Caki2 (cell line): ENCODE data around the gene INPP5A. TPM values are rescaled to one million over a fixed set of nuclear protein-coding genes. Genes with fewer than 3 reads are reported as not detected.

Source experiments
- DNase-seq: peaks from one replicate; pipeline ENCODE4 v3.0.0-alpha.2; 2015; ENCODE audit warnings: low read depth
- in situ Hi-C: cut with HindIII; loops from 2 replicates; pipeline ENCODE4 v1.10.0; 2016; ENCODE audit warnings: low sequenced_read_pairs, low pct_unique_long_range_greater_than_20kb, mixed read lengths
- total RNA-seq: library from RNA; depleted of rRNA; stranded (reverse); fragments of >200 nt; shearing (Covaris generic); gene quantifications from 2 replicates; pipeline ENCODE4 v1.2.3, GENCODE V29; 2014; ENCODE audit warnings: low replicate concordance

INPP5A gene
- total RNA-seq, 1 experiment from 2014 or later = 21.2 TPM

DNA sequence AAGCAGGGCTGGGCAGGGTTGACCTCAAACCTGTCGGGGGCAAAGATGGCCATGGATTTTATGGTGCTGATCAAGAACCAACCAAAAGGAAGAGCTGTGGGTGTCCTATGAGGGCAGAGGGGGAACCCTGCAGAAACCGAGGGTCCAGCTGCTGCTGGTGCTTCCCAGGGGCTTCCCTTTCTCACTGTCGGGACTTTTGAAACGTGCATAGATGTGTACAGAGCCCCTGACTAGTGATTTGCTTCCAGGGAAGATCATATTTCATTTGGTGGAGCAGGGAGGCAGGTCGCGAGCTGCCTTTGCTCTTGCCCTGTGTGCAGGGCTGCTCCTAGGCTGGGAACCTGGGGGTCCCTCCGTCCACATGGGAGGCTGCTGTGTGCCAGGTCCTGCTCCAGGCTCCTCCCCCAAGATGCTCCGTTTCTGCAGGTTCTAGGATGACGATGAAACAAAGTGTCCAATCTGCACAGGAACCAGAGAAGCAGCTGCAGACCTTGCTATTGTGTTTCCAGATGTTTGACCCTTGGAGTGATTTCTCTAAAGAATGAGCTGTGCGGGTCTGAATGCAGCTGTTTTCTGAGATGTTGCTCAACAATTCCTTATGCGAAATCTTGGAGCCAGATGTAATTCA lies 9.4 kb upstream of the INPP5A start:
- in situ Hi-C loops = no loop called here
- no peak for DNase-seq

DNA sequence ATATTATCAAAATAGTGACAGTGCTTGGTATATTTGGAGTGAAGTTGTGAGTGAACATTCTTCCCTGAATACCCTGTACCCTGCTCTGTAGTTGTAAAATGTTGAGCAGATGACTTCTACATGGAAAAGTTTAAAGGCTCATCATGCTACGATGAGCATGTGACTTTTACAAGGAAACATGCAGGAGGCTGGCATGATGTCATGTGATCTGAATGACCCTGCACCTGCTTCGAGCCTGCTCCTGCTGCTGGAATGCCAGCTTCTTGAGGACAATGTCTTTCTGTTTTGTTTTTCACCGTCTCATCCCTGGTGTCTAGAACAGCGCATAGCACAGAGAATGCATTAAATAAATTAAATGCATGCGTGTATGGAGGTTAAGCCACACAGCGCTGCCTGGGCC lies 5.4 kb upstream of the INPP5A start:
- in situ Hi-C loops = no loop called here
- DNase-seq = no peak

DNA sequence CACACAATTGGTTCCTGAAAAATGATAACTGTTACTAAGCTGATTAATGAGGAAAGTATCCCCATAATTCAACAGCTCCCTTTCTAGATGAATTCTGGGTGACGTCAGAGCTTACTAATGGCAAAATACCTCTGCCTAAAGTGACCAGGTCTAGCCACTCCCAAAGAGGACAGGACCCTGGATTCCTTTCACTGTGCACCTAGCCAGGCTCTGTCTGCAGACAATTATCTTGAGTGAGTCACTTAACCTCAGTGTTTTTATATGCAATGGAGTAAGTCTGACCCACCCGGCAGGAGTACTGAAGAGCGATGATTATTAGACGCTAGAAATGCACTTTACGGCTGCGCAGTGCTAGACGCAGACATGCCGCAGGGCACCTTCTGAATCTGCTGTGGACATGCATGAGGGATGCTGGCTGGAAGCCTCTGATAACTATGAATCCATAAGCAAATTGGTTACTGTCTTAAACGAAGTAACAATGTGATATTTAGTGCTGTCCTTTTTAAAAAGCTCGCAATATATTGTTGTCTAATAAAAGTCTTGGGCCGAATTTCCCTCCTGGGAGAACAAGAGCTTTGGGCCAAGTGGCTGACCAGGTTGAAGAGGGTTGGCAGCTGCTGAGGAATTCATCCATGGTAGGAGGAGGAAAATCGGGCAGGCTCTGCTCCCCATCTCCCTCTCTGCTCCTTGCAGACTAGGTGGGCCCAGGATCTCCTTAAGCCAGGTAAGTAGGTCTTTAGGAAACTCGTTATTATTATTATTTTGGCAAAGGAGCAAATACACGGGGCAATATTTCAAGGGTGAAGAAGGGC lies 4.6 kb upstream of the INPP5A start:
- in situ Hi-C loops = no loop called here
- peak; percentile 97 for DNase-seq

DNA sequence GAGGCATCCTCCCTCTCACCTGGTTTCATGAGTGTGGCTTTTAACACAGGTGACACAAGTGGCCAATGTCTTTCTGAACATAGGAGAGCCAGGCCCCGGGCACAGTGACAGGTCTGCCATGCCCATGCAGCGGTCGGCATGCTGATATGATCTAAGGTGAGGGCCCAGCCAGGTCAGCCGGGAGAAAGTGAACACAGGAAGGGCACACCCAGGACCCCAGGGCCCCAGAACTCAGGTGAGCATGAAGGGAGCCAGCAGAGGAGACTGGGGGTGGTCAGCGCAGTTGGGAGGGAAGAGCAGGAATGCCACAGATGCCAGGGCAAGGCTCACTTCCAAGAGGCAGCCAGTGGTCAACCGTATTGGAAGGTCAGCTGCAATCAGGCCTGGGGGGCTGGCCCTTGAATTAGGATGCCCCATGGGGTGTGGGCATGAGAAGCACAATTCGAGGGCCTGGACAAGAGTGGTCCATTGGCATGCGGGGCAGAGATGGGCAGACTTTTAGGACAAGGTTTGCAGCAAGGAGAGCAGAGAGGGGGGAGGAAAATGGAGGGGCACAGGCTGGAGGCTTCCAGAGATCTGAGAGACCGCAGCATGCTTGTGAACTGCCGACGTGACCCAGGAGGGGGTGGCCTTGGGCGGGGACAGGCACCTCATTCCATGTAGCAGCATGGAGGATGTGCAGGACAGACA lies 3.9 kb upstream of the INPP5A start:
- in situ Hi-C loops = no loop called here
- DNase-seq = no peak

DNA sequence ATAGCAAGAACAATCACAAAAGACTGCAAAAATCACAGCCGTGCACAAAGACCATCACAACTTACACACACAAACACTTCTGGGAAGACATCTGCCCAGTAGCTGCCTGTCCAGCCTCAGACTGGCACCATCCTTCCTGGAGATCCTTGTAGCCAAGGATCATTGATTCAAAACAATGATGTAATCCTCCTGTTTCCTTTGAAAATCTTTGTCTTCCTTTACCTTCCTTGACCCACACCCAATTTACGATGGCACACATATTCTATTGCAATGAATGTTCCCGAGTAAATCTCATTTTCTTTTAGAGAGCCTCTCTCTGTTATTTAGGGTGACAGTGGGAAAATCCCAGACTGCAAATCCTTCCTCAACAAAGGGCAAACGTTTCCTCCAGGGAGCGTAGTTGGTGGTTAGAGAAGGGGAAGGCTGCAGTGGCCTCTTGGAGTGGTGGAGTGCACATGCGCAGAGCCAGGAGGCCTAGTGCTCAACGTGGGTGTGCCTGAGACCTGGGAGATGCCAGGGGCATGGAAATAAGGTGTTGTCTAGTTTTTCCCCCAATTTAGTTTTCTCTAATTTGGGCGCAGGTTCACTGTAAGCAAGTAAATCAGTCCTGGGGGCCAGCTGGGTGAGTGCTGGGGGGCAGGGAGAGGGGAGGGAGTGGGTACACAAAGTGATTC lies 3.1 kb upstream of the INPP5A start:
- in situ Hi-C loops = no loop called here
- peak; percentile 54 for DNase-seq

DNA sequence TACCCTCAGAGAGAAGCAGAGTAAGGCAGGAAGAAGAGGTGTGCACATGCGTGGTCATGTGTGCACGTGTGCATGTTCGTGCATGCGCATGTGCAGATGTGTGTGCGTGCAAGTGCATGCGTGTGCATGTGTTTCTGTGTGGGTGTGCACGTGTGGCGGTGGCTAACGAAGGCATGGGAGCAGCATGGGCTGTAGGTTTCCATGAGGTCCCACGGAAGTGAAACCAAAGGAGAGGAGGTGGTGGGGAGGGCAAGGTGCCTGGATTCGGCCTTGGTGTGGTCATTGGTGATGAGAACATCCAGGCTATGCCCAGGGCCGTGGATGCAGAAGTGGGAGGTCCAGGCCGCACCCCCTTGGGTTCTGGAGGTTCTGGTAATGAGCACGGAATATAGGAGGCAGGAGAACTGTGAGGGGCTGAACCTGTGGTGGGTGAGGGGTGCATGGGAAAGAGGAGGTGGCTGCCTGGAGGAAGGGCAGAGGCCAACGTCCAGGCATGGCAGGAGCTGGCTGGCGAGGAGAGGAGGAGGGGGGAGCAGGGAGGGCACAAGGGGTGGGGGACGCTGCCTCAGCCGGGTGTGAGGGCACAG lies 2.4 kb upstream of the INPP5A start:
- in situ Hi-C loops = no loop called here
- DNase-seq = no peak

DNA sequence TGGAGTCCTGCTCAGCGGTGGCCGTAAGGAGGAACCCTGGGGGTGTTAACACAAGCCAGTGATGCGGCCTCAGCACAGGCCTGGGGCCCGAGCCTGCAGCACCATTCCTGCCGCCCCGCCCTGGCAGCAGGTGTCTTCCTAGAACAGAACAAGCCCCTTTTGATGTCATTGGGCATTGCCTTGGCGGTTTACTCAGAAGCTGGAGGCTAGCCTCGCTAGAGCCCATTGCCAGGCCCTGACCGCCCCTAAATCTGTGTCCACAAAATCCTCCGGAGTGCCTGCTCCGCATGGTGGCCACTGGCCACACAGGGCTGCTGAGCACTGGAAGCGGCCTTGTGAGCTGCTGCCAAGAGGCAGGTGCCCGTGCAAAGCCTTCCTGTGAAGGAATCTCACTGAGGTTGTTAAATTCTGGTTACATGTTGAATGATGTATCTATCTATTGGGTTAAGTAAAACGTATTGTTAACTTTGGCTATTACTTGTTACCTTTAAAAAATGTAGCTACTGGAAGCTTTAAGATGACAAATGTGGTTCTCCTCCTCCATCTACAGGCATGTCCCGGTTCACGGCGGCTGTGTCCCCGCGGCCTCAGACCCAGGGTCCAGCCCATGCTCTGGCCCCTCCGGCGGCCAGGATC lies 1.2 kb upstream of the INPP5A start:
- peak; percentile 36 for DNase-seq
- in situ Hi-C loops = no loop called here

DNA sequence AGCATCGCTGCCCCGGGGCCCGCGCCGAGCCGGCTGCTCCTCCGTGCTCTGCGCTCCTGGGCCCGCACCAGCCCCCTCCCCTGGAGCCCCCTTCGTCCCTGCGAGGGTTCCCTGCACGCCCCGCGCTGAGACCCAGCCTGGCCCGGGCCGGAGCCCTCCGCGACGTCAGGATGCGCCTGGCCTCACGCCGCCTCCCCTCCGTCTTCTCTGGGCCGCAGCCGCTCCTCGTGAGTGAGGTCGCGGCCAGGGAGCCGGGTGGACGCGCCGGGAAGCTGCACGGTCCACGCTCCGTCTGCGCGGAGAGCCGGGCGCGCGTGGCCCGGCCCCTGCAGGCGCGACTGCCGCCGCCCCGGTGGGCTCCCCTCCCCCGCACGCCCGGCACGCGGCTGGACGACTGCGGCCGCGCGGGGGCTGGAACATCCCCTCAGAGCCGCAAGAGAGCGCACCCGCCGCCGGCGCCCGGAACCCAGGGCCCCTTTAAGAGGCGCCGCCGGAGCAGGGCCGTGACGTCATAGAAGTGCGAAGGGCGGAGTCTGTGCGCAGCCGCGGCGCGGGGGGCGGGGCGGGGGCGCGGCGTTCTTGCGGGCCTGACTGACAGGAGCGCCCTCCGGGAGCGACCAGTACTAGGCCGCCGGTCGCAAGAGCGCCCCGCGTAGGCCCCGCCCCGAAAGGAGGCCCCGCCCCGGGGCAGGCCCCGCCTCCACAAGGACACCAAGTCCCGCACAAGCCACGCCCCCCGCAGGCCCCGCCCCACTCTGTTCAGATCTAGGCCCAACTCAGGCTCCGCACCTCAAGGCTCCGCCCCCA lies 507 bp upstream of the INPP5A start:
- in situ Hi-C loops = no loop called here
- peak; percentile 97 for DNase-seq

DNA sequence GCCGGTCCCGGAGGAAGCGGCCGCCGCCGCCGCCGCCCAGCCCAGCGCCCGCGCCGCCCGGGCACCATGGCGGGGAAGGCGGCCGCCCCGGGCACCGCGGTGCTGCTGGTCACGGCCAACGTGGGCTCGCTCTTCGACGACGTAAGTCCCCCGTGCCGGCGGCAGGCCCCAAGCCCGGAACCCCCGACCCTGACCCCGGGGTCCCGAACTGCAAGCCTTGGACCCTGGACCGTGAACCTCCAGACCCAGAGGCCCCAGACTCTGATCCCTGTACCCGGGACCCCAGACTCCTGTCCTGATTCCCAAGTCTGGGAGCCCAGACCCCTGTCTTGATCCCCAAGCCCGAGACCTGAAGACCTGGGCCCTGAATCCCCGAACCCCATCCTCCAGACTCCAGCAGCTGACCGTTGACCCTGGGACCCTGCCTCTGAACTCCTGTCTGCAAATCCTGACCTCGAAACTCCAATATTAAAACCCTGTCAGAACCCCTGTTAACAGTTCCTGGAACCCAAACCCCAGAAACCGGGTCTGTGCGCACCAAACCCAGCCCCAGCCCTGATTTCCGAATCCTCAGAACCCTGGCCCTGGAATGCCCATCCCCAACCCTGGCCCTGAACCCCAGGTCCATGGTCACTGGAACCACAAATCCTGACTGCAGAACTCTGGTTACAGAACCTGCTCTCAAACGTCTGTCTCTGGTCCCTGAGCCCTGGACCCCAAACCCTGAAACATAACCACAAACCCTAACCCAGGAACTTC lies 623 bp downstream of the INPP5A start:
- in situ Hi-C loops = no loop called here

DNA sequence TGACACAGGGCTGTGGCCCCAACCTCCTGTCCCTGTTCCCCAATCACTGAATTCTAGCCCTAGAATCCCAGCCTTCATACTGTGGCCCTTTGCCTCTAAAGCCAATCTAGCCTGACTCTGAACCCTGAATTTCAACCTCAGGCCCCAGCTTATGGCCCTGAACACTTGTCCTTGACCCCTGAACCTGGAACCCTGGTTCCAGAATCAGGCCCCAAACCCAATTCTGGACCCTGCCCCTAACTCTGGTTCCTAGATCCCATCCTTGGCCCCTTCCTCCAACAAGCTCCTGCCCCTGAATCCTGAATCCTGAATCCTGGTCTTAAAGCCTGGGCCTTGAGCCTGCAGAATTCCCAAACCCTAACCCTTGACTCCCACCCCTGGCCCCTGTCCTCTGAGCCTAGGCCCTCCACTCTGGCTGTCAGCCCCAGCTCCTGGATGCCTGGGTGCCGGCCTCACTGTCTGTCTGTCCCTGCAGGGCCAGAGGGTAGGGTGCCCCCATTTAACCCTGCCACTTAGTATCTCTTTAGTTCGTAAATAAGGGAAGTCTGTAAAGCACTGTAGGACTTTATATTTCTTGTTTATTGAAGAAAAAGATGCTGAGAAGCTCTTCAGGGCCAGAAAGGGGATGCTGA lies 1.3 kb downstream of the INPP5A start:
- in situ Hi-C loops = no loop called here
- DNase-seq = no peak

More for the DNA sequence above, 623 bp downstream of the INPP5A start:
- DNase-seq = no peak

DNA sequence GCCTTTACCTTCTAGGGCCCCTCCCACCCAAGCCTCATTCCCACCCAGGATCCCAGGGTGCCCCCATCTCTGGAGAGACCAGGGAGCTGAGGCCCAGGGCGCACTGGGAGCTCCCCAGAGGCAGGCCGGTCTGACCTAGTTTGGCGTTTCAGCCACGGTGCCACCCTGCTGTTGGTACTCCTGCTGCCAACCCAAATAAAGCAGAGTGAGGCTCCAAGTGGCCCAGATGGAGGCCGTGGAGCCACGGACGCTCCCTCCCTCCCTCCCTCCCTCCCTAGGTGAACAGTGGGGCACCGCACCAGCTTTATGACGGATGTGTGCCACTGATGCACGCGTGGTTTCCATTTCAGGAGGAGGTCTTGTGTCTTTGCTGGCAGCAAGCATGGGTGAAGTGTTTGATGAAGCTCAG lies 1.8 kb downstream of the INPP5A start:
- in situ Hi-C loops = no loop called here
- DNase-seq = no peak

DNA sequence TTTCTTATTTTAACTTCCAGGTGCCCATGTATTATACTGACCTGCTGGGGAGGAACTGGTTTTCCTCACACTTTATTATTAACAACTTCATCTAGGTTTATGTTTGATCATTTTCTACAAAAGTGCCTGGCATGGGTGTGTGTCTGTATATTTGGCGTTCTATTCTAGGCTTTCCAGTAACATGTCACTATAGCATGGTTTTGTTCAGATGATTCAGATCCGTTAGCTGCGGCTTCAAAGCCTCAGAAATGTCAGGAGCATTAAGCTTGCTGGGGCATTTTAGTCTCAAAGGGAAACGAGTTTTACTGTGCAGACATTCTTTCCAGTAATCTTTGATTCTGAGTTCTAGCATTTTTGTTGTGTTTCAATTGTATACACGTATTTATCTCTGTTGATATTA lies 2.3 kb downstream of the INPP5A start:
- in situ Hi-C loops = no loop called here
- DNase-seq = no peak

DNA sequence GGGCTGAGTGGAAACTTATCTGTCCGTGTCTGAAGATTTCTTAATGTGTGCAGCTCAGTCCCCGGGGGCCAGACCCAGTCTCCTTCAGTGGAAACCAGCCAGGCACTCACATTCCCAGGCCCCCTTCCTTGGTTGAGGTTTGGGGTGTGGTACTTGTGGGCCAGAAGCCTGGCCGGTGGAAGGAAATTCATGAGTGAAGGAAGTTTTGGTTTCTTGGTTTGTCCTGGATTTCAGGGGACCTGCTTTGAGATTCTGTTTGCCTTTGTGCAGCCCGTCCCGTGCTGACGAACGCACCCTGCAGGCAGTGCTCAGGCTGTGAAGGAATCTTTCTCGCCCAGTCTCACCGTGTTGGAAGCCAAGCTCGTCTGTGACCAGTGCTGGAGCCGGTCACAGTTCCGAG lies 2.9 kb downstream of the INPP5A start:
- in situ Hi-C loops = no loop called here
- no peak for DNase-seq

DNA sequence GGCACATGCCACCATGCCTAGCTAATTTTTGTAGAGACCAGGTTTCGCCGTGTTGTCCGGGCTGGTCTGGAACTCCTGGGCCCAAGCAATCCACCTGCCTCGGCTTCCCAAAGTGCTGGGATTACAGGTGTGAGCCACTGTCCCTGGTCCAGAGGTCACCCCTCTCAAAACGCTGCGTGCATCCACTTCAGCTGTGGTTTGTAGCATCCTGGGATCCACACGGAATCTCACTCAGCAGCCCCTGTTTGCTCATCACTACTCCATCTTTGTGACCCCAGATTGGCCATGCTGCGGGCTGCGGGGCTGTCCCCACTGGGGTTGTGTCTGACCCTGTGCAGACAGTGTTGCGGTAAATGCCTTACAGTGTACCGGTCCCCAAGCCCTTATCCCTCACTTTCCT lies 3.5 kb downstream of the INPP5A start:
- DNase-seq = no peak
- in situ Hi-C loops = no loop called here

DNA sequence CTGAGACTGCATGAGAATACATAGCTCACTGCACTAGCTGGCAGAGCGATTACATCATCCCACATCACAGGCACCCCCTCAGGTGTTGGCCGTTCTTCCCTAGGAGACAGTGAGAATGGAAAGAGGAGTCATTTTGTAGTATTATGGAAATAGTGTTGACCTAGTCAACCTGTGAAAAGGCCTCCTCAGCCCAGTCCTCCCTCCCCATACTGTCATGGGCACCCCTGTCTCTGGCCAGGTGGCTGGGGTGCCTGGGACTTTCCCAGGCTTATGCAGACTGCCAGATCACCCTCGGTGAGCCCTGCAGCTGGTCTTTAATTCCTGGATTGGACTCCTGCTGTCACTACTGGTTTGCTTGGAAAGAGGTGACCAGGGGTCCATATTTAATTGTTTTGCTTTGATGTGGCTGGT lies 4.0 kb downstream of the INPP5A start:
- DNase-seq = no peak
- in situ Hi-C loops = no loop called here

DNA sequence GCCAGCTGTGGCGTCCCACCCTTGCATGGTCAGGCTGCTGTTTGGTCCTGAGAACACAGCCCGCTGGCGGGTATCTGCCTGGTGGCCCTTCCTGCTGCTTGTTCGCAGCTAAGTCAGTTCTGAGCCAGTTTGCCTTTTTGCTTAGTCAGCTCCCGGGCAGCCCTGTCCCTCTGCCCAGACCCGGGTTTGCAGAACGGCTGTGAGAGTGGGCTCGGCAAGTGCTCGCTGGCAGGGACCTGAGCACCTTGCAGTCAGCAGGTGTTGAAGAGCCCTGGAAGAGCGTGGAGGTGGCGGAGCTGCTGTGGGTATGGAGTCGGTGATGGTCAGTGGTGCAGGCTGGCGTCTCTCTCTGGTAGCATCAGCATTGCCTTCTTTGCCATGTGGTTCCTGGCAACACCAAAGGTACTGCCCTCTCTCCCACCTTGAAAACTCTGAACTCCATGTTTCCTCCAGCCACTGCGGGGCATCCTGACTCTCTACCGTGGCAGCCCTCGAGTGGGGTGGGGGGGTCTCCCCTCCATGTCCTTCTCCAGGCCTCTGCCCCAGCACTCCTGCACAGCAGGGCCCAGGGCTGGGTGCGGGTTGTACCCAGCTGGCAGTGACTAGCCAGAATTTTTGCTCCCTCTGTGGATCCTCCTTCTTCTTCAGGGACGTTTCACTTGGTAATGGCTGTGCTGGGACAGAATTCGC lies 4.6 kb downstream of the INPP5A start:
- in situ Hi-C loops = no loop called here
- no peak for DNase-seq
